Progenitor cell of endocrine pancreas (in vitro differentiated cells): ENCODE measurements around the gene ANKRD30A. TPM values are rescaled to one million over a fixed set of nuclear protein-coding genes. Genes with fewer than 3 reads are reported as not detected.
"Not testable (repeated sequence)": the region's sequence is repeated elsewhere in the genome, so short reads cannot be mapped to it uniquely, and the experiment has no call there.

Source experiments
- DNase-seq: peaks from one replicate; pipeline ENCODE4 v3.0.0; 2021; ENCODE audit warnings: low spot score; ENCODE audit not compliant: unreplicated experiment
- H3K27ac Mint-ChIP-seq: 2 replicates; pipeline ENCODE4 v1.8.0; 2021; ENCODE audit warnings: mild to moderate bottlenecking, moderate library complexity, mixed read lengths
- H3K27me3 Mint-ChIP-seq: 2 replicates; pipeline ENCODE4 v1.8.0; 2021; ENCODE audit warnings: mixed read lengths
- H3K36me3 Mint-ChIP-seq: 2 replicates; pipeline ENCODE4 v1.8.0; 2022; ENCODE audit warnings: mixed read lengths; ENCODE audit not compliant: insufficient read depth
- H3K4me1 Mint-ChIP-seq: 2 replicates; pipeline ENCODE4 v1.8.0; 2021; ENCODE audit warnings: low read depth, mixed read lengths
- H3K4me3 Mint-ChIP-seq: 2 replicates; pipeline ENCODE4 v1.8.0; 2021; ENCODE audit warnings: low read depth, mild to moderate bottlenecking, moderate library complexity, mixed read lengths
- H3K9me3 Mint-ChIP-seq: 2 replicates; pipeline ENCODE4 v1.8.0; 2021; ENCODE audit warnings: low read depth, mixed read lengths
- CTCF ChIP-seq: fragments of 200-600 bp; sonication (generic); IDR thresholded peaks from one replicate; pipeline ENCODE4 v1.5.0; 2021; ENCODE audit warnings: antibody characterized with exemption, mild to moderate bottlenecking; ENCODE audit not compliant: unreplicated experiment
- total RNA-seq: library from RNA; stranded (reverse); gene quantifications from 2 replicates; pipeline ENCODE4 v1.2.1, GENCODE V29; 2021

ANKRD30A gene
- total RNA-seq, 1 donor from 2014 or later, result not detected

GRCh38 chr10:37236093-37236492, 110.7 kb downstream of the ANKRD30A start:
- no peak for TF ChIP-seq CTCF
- no peak for DNase-seq
- Mint-ChIP-seq H3K27ac (no peak overlapping the region), H3K27me3 (no peaks in the 10 kb centered on the region), H3K9me3 (peaks cover 42% of the 10 kb centered on the region), H3K4me3 (no peak overlapping the region), H3K4me1 (no peaks in the 10 kb centered on the region), H3K36me3 (peaks cover 1% of the 10 kb centered on the region)

- Mint-ChIP-seq H3K9me3 (peaks cover 38% of the 10 kb centered on the region), H3K27ac (no peak overlapping the region), H3K4me1 (no peaks in the 10 kb centered on the region), H3K4me3 (no peak overlapping the region), H3K36me3 (peaks cover 3% of the 10 kb centered on the region), H3K27me3 (no peaks in the 10 kb centered on the region)
- no peak for TF ChIP-seq CTCF
- no peak for DNase-seq
Measured at GRCh38 chr10:37240223-37240622, 114.8 kb downstream of the ANKRD30A start.

GRCh38 chr10:37246637-37247036, 121.2 kb downstream of the ANKRD30A start:
- no peak for TF ChIP-seq CTCF
- peaks cover 5% of the 10 kb centered on the region for H3K36me3 Mint-ChIP-seq
- DNase-seq, result no peak
- no peak overlapping the region for H3K27ac Mint-ChIP-seq
- no peak overlapping the region for H3K4me3 Mint-ChIP-seq
- H3K9me3 Mint-ChIP-seq, result peaks cover 57% of the 10 kb centered on the region
- no peaks in the 10 kb centered on the region for H3K4me1 Mint-ChIP-seq
- H3K27me3 Mint-ChIP-seq, result no peaks in the 10 kb centered on the region

- not testable (repeated sequence) for H3K4me3 Mint-ChIP-seq, H3K36me3 Mint-ChIP-seq, H3K4me1 Mint-ChIP-seq, DNase-seq, H3K27me3 Mint-ChIP-seq, H3K27ac Mint-ChIP-seq
- peaks cover 57% of the 10 kb centered on the region for H3K9me3 Mint-ChIP-seq
Measured at GRCh38 chr10:37255837-37256236, 130.4 kb downstream of the ANKRD30A start.

- no peaks in the 10 kb centered on the region for H3K27me3 Mint-ChIP-seq
- TF ChIP-seq CTCF, result no peak
Measured at GRCh38 chr10:37263304-37263703, 137.9 kb downstream of the ANKRD30A start.

GRCh38 chr10:37268266-37268665, 142.9 kb downstream of the ANKRD30A start:
- Mint-ChIP-seq H3K27ac (no peak overlapping the region), H3K9me3 (peaks cover 45% of the 10 kb centered on the region), H3K4me1 (no peaks in the 10 kb centered on the region), H3K36me3 (no peaks in the 10 kb centered on the region), H3K27me3 (no peaks in the 10 kb centered on the region), H3K4me3 (no peak overlapping the region)
- no peak for DNase-seq
- no peak for TF ChIP-seq CTCF

More at GRCh38 chr10:37263304-37263703, 137.9 kb downstream of the ANKRD30A start:
- Mint-ChIP-seq H3K4me1 (no peaks in the 10 kb centered on the region), H3K36me3 (no peaks in the 10 kb centered on the region), H3K27ac (no peak overlapping the region), H3K4me3 (no peak overlapping the region), H3K9me3 (peaks cover 46% of the 10 kb centered on the region)
- DNase-seq, result no peak
